Cardiac fibroblast (primary cell): ENCODE data around the gene SCARB1.

Source experiments
- DNase-seq, 2 donors: peaks; one replicate each; pipeline versions ENCODE4 v3.0.0 to v3.0.0-alpha.2; 2010; ENCODE audit warnings: low read depth in 2 of 2
- H3K4me3 ChIP-seq, 2 donors: replicated peaks in 1 of 2; 1 replicate in 1 of 2; 2 replicates in 1 of 2; pipeline ENCODE4 v1.5.1; 2011; ENCODE audit warnings: low read depth in 2 of 2, low read length in 2 of 2, mild to moderate bottlenecking in 2 of 2, moderate library complexity in 1 of 2
- TF ChIP-seq, protein P1 (sequence below): IDR thresholded peaks from one replicate; pipeline ENCODE4 v1.5.1; 2011; ENCODE audit warnings: low read depth, mild to moderate bottlenecking, low read length, inconsistent platforms

Gene SCARB1

GRCh38 chr12:124795081-124795948 is 68.3 kb downstream of the SCARB1 start:
- TF ChIP-seq, protein P1, sequence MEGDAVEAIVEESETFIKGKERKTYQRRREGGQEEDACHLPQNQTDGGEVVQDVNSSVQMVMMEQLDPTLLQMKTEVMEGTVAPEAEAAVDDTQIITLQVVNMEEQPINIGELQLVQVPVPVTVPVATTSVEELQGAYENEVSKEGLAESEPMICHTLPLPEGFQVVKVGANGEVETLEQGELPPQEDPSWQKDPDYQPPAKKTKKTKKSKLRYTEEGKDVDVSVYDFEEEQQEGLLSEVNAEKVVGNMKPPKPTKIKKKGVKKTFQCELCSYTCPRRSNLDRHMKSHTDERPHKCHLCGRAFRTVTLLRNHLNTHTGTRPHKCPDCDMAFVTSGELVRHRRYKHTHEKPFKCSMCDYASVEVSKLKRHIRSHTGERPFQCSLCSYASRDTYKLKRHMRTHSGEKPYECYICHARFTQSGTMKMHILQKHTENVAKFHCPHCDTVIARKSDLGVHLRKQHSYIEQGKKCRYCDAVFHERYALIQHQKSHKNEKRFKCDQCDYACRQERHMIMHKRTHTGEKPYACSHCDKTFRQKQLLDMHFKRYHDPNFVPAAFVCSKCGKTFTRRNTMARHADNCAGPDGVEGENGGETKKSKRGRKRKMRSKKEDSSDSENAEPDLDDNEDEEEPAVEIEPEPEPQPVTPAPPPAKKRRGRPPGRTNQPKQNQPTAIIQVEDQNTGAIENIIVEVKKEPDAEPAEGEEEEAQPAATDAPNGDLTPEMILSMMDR, result no peak
- no peak overlapping the region for H3K4me3 ChIP-seq
- no peak for DNase-seq

DNA sequence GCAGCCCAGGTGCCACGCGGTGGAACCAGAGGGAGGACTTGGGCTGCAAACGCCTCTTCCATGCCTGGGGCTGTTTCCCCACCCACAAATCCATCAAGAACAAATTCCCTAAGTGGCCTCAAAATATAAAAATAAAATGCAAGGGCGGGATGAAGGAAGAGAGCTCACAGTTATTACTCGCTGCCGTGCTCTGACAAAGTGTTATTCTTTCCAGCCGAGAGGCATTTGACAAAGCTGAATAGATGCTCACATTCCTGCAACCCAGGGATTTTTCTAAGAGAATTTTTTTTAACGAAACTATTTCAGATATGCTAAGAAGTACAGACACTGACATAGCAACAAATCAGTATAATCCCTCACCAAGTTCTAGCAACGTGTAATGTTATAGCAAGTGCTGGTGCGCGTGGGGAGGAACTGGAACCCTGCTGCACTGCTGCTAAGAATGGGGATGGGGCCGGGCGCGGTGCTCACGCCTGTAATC is 70.7 kb downstream of the SCARB1 start:
- DNase-seq, result no peak
- no peak overlapping the region for H3K4me3 ChIP-seq
- TF ChIP-seq, protein P1, result no peak

- H3K4me3 ChIP-seq, result no peak overlapping the region
- no peak for DNase-seq
- TF ChIP-seq, protein P1, result no peak
Observed at GRCh38 chr12:124792156-124792555, 71.5 kb downstream of the SCARB1 start.

GRCh38 chr12:124790650-124791400 is 72.8 kb downstream of the SCARB1 start:
- TF ChIP-seq, protein P1, result no peak
- no peak for DNase-seq

DNA sequence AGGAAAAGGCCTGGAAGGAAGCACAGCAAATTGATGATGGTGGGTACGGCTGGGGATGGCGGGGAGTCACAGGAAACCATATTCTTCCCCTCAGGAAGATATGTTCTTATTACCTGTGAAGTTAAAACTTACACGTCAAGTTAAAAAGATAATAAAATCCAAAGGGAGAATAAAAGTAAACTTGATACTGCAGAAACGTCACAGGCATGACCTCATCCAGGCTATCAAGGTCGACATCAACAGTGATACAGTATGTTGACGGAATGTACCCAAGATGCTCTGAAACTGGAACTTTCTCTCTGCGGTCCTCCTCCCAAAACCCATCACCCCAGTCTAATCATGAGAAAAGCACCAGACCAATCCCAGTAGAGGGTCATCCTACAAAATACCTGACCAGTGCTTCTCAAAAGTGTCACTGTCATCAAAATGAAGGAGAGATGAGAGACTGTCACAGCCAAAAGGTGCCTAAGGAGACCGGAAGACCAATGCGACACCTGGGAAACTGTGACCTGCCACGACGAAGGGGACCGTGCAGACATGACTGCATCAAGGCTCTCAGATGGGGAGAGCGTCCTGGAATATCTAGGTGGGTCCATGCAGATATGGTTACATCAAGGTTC is 74.6 kb downstream of the SCARB1 start:
- TF ChIP-seq, protein P1, result no peak
- H3K4me3 ChIP-seq, result no peak overlapping the region
- DNase-seq, result no peak

More at GRCh38 chr12:124790650-124791400, 72.8 kb downstream of the SCARB1 start:
- H3K4me3 ChIP-seq, result no peak overlapping the region

DNA sequence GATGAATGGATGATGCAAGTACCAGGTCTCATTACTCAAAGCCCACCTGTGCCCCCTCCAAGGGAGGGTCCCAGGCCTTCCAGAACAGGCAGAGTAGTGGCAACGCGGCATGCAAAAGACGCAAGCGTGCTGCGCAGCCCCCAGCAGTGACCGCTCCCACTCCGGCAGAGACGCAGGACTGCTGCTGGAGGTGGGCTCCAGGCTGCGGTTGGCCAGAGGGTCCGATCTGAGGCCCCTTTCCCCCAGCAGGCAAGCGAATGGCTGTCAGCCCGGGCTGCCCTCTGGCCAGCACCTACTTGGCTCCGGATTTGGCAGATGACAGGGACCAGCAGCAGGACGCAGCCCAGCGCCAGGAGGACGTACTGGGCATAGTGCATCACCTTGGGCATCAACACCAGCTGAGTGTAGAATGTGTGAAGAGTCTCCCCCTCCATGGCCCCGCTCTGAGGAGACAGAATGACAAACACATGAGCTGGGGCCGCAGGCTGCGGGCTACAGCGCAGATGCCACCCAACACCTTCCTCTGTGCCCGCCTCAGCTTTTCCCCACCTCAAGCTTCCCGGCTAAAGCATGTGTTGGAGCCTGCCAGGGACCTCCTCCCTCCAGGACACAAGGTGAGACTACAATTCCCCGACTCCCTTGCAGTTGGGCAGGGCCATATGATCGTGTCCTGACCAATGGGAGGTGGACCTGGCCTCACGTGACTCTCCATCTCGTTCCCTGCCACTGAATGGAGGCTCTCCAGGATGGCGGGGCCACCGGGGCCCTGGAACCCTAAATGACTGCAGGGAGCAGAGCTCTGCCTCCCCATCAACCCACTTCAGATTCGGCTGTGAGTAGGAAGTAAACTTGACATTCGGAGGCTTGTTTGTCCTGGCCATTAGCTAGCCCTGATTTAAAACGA is 77.4 kb downstream of the SCARB1 start:
- DNase-seq, result peak; percentile 92 to 94
- peak overlapping the region; percentile 37 to 47 for H3K4me3 ChIP-seq
- TF ChIP-seq, protein P1, result no peak
